GM18867 (cell line): ENCODE measurements around the gene ZNF280C.

Source experiments
- ATAC-seq: cut with Tn5 transposase; IDR thresholded peaks from one replicate; pipeline ENCODE4 v1.9.1; 2021; ENCODE audit warnings: mild to moderate bottlenecking, moderate library complexity; ENCODE audit not compliant: unreplicated experiment

Gene ZNF280C

DNA sequence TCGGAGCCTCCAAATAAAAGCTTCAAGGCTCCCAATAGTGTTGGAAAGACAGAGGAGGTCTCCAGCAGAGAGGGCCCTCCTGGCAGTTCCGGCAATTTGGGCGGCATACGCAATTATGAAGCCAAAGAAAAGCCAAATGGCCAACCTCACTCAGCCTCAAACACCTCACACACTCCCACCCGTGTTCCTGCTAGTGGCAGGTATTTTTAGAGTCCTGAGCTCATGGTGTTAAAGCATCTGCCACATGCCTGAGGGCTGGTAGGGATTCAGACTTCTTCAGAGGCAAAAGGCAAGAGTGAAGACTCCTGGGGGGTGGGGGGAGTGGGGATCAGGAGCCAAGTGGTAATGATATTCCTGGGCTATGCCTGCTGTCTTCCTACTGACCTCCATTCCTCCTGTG is 89.5 kb downstream of the ZNF280C start:
- ATAC-seq: no peak

DNA sequence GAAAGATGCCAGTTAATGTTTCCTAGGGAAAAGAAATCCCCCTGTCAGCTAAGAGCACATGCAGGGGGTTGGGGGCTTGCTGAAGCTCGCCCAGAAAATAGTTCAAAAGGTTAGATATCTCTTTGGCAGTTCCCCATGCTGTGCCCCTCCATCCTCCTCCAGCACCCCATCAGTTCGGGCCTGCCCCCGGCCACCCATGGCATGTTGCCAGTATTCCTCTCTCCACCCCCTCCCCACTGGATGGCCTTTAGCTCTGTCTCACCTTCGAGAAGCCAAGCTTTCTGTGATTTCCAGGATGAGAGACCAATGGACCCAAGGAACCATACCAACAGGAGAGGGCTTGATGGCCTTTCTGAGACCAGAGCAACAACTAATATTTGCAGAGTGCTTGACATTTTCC is 91.8 kb downstream of the ZNF280C start:
- ATAC-seq: no peak

DNA sequence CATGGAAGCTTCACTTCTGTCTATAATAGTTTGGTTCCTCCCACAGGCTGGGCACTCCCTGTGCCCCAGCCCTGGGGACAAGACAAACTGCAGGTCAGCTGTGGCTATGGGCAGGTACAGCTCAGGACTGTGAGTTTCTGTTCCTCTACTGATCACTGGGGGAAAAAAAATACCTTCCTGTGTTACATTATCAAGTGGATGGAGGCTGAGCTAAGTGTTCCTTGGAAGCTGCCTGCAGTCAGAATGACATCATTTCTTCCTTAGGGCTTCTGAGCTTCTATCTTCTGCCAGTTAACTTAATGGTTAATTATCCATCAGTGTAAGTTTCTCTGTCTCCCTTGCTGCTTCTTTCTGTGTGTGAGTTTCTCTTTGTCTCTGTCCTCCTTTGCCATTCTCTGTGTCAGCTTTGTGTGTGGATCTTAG is 92.3 kb downstream of the ZNF280C start:
- ATAC-seq: peak; percentile 85

DNA sequence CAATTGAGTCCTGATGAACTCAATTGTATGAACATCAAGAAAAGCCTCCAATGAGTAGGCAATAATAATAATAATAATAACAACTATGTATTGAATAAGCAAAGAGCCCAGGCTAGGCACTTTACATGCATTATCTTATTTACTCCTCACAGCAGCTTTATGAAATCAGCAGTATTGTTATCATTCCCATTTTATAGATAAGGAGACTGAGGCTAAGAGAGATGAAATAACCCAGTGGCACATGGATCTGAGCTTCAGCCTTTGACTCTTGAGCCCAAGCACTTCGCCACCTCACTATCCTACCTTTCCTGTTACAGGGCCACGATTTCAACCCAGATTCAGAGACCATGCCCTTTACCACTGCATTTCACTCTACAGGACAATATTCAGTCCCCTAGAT is 93.8 kb downstream of the ZNF280C start:
- no peak for ATAC-seq

DNA sequence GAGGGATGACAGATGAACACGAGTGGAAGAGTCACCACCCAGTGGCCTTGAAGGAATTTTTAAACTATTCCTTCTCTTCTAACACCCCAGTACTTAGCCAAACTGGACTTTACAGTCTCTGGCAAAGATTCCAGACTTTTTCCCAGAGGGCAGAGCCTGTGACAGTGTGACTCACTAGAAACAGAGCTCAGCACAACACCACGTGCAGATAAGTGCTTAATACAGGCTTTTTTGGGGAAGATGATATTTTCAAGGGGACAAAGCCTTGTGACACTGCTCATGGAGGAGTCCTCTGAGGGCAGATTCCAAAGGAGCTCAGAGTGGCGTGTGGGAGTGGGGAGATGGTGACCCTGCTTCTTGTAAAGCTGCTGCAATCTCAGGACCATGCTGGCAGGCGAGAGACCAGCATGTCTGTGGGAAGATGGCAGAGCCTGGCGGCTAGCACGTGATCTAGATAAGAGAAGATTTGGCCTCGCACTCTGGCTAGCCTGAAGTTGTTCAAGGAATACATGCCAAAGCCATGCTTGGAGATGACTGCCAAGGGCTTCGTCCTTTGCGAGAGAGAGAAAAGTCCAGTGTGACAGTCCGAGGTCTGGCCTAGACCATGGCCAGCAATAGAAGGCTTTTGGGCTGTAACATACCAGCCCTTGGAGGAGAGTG is 94.5 kb downstream of the ZNF280C start:
- no peak for ATAC-seq

DNA sequence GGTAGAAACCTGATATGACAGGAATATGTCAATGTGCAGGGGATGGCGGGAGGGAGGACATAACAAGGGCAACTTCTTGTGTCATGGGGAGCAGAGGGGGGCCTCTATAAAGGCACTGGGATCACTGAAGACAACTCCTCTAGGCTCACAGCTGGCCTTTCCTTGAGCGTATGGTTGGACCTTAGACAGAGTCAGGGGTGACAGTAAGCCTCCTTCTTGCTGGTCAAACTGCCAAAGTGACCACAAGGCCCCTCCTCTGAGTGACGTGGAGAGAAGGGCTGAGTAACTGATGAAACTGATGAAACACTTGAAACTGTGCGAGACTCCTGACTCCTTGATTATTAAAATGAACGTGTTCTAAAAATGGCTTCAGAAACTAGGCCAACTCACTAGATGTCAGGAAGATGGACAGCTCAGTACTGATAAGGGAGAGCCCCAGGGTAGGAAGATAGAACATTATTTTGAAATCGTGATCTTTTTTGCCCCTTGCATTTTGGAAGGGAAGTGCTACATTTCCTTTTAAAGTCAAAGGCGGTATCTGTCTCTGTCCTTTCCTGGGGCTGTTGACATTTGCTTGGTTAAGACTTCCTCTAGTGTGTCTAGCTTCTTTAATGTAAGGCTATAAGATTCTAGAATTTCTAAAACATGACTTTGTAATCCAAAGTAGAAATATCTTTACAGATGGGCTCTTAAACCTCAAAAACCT is 95.4 kb downstream of the ZNF280C start:
- peak; percentile 29 for ATAC-seq

DNA sequence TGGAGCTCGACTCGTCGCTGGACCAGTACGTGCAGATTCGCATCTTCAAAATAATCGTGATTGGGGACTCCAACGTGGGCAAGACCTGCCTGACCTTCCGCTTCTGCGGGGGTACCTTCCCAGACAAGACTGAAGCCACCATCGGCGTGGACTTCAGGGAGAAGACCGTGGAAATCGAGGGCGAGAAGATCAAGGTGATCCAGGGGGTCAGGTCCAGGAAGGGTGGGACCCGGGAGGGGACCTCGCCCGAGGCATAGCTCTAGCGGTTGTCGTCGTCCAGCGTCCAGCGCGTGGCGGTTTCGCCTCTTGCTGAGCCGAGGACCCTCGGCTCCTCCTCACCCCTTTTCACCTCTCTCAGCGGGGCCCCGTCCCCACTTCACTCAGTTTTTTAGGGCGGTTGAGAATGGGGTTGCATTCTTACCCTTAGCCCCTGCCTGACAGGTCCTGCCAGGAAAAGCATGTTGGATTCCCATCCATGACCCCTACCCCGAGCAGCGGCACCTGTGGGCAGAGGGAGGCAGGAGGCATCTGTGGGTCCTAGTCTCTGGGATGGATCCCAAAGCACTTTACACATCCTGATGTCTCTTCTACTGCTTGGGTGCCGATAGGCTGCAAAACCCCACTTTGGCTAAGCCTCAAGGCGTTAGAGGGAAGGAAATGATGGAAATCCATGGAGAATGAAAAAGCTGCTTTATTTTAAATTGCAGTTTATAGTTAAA is 96.4 kb downstream of the ZNF280C start:
- ATAC-seq: no peak

DNA sequence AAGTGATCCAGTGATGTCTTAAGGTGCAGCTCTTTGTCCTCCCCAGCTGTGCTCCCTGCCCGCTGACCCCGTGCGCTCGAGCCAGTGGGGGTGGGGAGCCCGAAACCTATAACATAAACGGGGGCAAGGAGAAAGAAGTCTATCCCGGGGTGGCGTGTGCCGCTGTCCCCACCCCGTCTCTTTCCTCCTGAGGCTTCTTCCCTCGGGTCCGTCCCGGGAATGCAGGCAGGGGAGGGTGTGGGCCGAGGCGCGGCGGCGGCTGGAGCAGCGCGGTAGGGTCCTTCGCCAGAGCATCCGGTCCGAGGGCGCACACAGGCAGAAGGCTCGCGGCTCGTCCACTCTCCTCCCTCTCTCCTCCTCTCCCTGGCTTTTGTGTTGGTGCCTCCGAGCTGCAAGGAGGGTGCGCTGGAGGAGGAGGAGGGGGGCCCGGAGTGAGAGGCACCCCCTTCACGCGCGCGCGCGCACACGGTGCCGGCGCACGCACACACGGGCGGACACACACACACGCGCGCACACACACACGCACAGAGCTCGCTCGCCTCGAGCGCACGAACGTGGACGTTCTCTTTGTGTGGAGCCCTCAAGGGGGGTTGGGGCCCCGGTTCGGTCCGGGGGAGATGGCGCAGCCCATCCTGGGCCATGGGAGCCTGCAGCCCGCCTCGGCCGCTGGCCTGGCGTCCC is 97.1 kb downstream of the ZNF280C start, which contains the start of gene RAB33A:
RAB33A (plus strand) TSS at position 517 of the 681 bp plus-strand sequence; CDS start at position 618, 101 bp downstream.
- no peak for ATAC-seq

DNA sequence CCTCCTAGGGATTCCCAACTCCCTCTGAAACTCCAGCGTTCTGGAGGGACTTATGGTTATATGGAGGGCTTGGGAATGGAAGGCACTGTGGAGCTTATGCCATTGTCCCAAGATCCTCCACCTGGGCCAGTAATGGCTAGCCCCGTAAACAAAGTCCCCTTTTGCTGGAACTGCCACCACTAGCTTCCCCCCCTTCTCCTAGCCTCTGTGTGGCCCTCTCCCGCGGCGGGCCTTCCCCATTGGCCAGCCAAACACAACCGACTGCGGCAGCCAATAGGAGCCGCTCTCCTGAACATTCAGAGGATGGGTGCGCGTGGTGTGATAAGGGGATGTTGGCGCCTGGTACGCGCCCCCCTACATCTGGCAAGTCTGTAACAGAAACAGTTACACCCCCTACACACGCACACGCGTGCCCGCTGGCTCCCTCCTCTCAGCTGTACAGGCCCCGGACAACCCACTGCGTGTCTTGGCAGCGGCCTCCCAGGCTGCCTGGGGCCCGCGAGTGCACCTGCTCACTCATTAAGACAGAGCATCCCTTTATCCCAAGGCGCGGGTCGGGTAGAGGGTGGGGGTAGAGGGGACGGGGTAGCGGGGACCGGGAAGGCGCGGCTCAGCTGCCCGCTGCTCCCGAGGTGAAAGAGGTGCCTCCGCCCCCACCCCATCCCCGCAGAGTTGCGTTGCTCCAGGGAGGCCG is 97.8 kb downstream of the ZNF280C start:
- peak; percentile 57 for ATAC-seq

DNA sequence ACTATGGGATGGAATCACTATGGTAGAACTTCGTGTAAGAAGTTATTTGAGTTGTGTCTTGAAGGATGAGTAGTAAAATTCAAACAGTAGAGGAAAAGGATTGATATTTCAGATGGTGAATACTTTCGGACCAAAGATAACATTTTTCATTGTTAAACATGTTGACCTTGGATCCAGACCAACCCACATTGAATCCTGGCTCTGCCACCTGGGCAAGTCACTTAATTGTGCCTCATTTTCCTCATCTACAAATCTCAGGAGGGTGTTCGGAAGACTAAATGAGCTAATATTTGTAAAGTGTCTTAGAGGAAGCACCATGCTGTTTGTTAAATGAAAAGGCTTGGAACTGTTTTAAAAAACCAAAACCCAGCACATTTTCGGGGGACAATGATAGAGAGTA is 101.7 kb downstream of the ZNF280C start:
- ATAC-seq: no peak

DNA sequence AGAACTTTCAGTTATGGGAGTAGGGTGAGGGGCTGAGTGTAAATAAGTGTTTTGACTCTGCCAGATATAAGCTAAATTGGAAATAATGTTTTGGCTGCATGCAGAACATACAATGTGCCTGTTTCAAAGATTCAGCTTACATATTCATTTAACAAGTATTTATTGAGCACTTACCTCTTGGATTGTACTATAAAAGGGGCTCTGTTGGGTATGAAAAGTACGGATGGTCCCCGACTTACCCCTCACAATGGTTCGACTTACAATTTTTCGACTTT is 102.3 kb downstream of the ZNF280C start:
- ATAC-seq: no peak

DNA sequence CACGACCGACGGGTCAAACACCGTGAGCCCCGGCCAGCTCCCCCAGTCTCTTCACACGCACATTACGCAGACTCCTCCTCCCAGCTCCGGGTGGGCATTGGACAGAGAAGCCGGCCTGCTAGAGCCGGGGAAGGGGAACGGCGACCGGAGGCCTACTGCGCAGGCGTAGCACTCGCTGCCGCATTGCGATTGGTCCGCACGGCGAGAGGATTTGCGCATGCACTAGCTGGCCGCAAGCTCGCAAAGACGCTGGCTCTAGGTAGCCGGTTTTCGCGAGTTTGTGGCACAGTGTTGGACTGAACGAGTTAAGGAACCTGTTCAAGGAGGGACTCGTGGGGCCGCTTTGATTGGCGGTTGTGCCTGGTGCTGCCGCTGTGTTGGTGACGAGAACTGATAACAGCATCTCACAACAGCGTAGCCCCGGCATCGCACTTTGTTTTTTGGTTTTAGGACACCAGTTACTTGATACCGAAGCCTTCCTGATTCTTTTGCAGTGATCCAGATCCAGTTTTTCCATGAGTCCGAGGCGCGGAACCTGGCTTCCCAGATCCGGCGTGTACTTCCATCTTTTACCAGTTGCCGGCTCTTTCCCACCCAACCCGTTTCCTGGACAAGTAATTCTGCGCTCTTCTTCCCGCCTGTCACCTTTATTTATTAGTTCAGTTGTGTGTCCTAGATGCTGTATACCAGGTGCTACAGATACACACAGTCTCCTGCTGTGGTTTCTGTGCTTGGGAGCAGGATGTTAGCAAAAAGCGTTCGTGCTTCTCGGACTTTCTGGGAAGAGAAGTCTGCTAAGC is 102.8 kb downstream of the ZNF280C start, which contains the start of gene AIFM1:
AIFM1 (minus strand) TSS at position 139 of the 800 bp plus-strand sequence. CDS start 185 bp downstream, outside the sequence.
- ATAC-seq: peak; percentile 89

DNA sequence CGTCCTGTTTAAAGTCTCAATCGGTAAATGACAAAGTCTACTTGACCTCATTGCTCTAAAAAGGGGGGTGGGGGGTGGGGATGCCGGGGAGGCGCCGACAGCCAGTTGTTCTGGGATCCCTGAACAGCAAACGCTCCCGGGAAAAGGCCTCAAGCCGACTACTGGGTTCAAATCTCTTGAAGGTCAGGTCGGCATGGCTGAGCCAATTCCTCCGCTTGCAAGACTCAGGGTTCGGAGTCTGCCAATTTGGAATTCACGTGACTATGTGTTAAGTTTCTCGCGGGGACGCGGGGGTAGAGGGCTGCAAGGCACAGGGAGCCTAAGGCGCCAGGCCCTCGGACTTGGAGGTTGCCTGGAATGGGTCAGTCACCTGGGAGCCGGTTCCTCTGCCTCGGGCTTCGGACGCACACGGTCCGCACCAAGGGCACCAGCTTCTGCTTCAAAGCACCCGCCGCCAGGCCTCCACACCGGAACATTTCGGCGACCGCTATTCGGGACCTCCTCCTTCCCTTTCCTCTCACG is 103.5 kb downstream of the ZNF280C start:
- no peak for ATAC-seq

DNA sequence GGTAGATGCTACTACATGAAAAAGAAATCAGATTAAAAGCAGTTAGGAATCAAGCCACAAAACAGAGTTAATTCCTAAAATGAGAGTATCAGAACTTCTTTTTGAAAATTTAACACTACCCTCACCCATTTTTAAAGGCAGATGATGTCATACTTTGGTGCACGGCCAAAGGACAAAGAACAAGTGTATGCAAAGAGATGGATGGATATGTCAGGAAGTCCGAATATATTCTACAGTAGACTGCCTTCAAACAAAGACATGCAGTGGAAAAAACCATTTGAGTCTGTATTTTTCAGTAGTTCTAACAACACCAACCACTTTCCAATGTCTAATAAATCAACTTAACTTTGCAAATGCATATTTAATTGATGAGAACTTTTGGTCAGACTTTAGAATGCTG is 105.3 kb downstream of the ZNF280C start:
- no peak for ATAC-seq

DNA sequence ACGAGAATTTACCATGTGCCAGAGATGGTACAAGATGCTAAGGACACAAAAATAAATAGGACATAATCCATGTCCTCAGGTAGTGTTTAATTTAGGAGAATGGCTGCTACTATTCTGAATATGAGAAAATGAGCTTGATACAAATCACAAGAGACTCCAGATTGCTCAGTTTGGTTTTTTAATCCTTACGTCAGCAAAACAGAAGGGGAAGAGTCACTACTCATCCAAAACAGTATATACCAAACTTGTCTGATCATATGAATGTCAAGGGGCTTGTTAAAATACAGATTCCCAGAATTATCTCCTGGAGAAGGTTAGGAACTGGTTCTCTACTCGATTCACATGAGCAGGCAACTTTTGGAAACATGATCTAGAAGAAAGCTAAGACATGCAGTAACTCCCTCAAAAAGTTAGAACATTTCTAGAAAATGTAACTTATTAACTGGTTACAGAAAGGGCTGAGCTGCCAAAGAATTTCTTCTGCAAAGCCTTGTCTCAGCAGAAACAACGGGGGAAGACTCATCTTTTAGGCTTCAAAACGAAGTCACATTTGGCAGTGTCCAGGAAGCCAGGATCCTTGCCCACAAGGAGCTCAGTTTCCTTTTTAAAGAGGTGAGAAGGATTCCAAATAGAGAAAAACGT is 106.5 kb downstream of the ZNF280C start:
- ATAC-seq: no peak

DNA sequence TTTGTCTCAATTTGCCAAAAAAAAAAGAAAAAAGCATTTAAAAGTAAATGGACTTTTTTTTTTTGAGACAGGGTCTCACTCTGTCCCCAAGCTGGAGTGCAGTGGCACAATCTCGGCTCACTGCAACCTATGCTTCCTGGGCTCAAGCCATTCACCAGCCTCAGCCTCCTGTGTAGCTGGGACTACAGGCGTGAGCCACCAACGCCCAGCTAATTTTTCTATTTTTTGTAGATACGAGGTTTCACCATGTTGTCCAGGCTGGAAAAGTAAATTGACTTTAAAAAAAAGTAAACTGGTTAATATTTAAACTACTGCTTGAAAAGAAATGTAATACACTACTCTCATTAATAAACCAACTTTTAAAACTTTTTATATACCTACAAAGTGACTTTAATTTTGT is 108.9 kb downstream of the ZNF280C start:
- no peak for ATAC-seq

DNA sequence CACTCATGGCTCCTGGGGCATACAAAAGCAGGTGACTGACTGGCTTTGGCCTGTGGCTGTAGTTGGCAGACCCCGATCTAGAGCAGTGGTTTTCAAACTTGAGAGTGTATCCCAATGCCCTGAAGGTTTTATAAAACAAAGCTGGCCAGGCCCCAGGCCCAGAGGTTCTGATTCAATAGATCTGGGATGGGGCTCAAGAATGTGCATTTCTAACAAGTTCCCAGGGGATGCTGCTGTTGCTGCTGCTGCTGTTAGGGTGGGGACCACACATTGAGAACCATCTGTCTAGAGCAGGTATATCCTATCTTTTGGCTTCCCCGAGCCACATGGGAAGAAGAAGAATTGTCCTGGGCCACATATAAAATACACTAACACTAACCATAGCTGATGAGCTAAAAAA is 110.4 kb downstream of the ZNF280C start:
- ATAC-seq: no peak

DNA sequence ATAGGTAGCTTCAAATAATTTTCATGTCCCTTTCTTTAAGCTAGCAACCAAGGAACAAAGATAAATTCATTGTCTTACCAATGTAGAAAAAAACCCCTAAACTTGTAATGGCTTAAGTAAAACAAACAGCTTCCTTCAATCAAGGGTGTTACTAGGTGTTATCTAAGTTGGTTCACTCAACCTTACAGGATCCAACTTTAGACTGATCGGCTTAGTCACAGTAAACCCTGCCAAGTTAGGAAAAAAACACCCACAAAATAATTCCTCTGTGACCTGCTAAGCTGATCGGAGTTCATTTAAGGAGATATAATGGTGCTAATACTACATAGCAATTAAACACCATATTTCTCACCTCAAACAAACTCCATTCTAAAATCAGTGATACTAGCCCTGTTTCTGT is 113.1 kb downstream of the ZNF280C start:
- no peak for ATAC-seq
